Right lobe of liver (tissue), 6 donors: ENCODE results near the gene ADISSP. TPM values are rescaled to one million over a fixed set of nuclear protein-coding genes. Genes with fewer than 3 reads are reported as not detected.
A peak's percentile ranks its signal among the peaks of the same experiment; 100 is the strongest.

Experiments
- ATAC-seq, 4 donors: fragments of 200-7000 bp; cut with Tn5 transposase; one replicate each; pipeline ENCODE4 v1.9.1; 2020; ENCODE audit warnings: mild to moderate bottlenecking in 4 of 4, moderate library complexity in 4 of 4
- DNase-seq, 3 donors: peaks; one replicate each; pipeline ENCODE4 v3.0.0-alpha.2; 2020
- H3K27ac ChIP-seq, 3 donors: fragments of 200-600 bp; one replicate each; pipeline ENCODE4 v1.8.0; 2022
- H3K27me3 ChIP-seq, 2 donors: fragments of 200-600 bp; one replicate each; pipeline ENCODE4 v1.8.0; 2022
- H3K36me3 ChIP-seq, 4 donors: fragments of 200-600 bp; sonication (generic) in 1 of 4; one replicate each; pipeline versions ENCODE4 v1.5.1 to v1.8.0; 2017 to 2022; ENCODE audit warnings: control low read depth in 1 of 4
- H3K4me1 ChIP-seq, 4 donors: fragments of 200-600 bp; sonication (generic) in 1 of 4; one replicate each; pipeline versions ENCODE4 v1.5.1 to v1.8.0; 2017 to 2022; ENCODE audit warnings: control low read depth in 1 of 4
- H3K4me3 ChIP-seq, 3 donors: fragments of 200-600 bp; one replicate each; pipeline ENCODE4 v1.8.0; 2022
- H3K9me3 ChIP-seq, 4 donors: fragments of 200-600 bp; sonication (generic) in 1 of 4; one replicate each; pipeline versions ENCODE4 v1.5.1 to v1.8.0; 2017 to 2022; ENCODE audit warnings: control low read depth in 1 of 4
- POLR2A ChIP-seq: fragments of 450-650 bp; IDR thresholded peaks from one replicate; pipeline ENCODE4 v1.6.1; 2017; ENCODE audit warnings: antibody characterized with exemption, mild to moderate bottlenecking
- WGBS: methylation state at CpG from one replicate; pipeline ENCODE4 v1.1.6; 2018; ENCODE audit warnings: low coverage, low lambda C conversion rate; ENCODE audit not compliant: insufficient coverage; ENCODE audit errors: missing lambda C conversion rate; 5-methylcytosine and 5-hydroxymethylcytosine counted together
- intact Hi-C, 2 donors: fragments of 100-400 bp; cut with DNase I; formaldehyde crosslinking; loops; one replicate each; pipeline versions ENCODE4 v1.11.2 to v1.14.1; 2022
- total RNA-seq, 6 experiments: library from RNA; depleted of rRNA in 2 of 6; stranded (reverse); fragments of >200 nt in 2 of 6; fragmentation: NEBNext Ultra II Directional in 3 of 6; extraction: Animal tissue kit (Norgen Biotek cat#: 25700) in 3 of 6; gene quantifications; one replicate each; pipeline versions ENCODE4 v1.1.0 to v1.2.4, GENCODE V29; 2016 to 2023
- TF ChIP-seq, protein P1 (sequence below), 4 donors: fragments of 200-600 bp in 3 of 4; fragments of 450-650 bp in 1 of 4; IDR thresholded peaks; one replicate each; pipeline versions ENCODE4 v1.5.1 to v1.8.0; 2016 to 2022; ENCODE audit warnings: antibody characterized with exemption in 4 of 4, mild to moderate bottlenecking in 2 of 4
- donor health status: DM: no; HTN: yes; CAD: no.
- donor health status: DM: no; HTN: no; CAD: no.
- donor health status: DM: no; HTN: no; CAD: no.
- donor health status: DM: no; HTN: yes; CAD: no.
- donor health status: DM: no; HTN: yes; CAD: no.

Gene ADISSP
- total RNA-seq, 6 experiments from 2014 or later, result 9.6 to 11.7 (median 9.9) TPM

DNA sequence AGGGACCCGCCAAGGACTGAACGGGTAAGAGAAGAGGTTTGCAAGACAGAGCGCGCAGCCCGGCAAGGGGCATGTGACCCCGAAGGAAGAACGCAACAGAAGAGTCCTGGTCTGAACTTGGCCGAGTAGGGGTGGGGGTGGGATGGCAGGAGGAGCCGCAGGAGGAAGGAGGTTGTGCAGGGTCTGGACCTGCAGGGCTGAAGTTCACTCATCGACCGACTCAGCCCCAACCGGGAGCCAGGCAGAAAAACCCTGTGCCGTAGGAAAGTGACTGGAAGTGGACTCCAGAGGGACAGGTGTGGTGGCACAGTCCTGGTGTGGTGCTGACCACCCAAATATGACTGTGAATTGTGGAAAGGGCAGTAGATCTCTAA, 15.2 kb downstream of the ADISSP start:
- peak overlapping the region; percentile 39 to 49 (median 41) for H3K4me3 ChIP-seq
- no peaks in the 10 kb centered on the region for H3K36me3 ChIP-seq
- H3K27me3 ChIP-seq, result peaks cover 0 to 6% of the 10 kb centered on the region in 2 donors
- WGBS, result 17% methylated on average over 11 of the region's 13 CpGs
- peaks cover 0 to 23% (median 0%) of the 10 kb centered on the region in 4 donors for H3K4me1 ChIP-seq
- no peak overlapping the region for H3K27ac ChIP-seq
- DNase-seq, result no peak
- ATAC-seq, result peak; percentile 23 to 51 (median 31)
- TF ChIP-seq, protein P1, sequence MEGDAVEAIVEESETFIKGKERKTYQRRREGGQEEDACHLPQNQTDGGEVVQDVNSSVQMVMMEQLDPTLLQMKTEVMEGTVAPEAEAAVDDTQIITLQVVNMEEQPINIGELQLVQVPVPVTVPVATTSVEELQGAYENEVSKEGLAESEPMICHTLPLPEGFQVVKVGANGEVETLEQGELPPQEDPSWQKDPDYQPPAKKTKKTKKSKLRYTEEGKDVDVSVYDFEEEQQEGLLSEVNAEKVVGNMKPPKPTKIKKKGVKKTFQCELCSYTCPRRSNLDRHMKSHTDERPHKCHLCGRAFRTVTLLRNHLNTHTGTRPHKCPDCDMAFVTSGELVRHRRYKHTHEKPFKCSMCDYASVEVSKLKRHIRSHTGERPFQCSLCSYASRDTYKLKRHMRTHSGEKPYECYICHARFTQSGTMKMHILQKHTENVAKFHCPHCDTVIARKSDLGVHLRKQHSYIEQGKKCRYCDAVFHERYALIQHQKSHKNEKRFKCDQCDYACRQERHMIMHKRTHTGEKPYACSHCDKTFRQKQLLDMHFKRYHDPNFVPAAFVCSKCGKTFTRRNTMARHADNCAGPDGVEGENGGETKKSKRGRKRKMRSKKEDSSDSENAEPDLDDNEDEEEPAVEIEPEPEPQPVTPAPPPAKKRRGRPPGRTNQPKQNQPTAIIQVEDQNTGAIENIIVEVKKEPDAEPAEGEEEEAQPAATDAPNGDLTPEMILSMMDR (IDR thresholded peaks at IDR 0.05), result no peak
- TF ChIP-seq POLR2A, result no peak
- intact Hi-C loops, result no loop called here
- no peaks in the 10 kb centered on the region for H3K9me3 ChIP-seq

GRCh38 chr20:3751675-3752385, 15.7 kb downstream of the ADISSP start:
- WGBS, result 27% methylated on average over 23 of the region's 95 CpGs
- TF ChIP-seq POLR2A, result no peak
- TF ChIP-seq, protein P1 (IDR thresholded peaks at IDR 0.05), result no peak
- ATAC-seq (peak; percentile 52 to 78 (median 75)), DNase-seq (peak in 2 of 3 donors; percentile 74 to 75)
- H3K4me1 ChIP-seq, result peaks cover 0 to 23% (median 0%) of the 10 kb centered on the region in 4 donors
- H3K9me3 ChIP-seq, result no peaks in the 10 kb centered on the region
- H3K4me3 ChIP-seq, result peak overlapping the region; percentile 39 to 49 (median 41)
- intact Hi-C loops, result no loop called here
- no peaks in the 10 kb centered on the region for H3K36me3 ChIP-seq
- peaks cover 0 to 6% of the 10 kb centered on the region in 2 donors for H3K27me3 ChIP-seq
- no peak overlapping the region for H3K27ac ChIP-seq

GRCh38 chr20:3751305-3751674, 16.3 kb downstream of the ADISSP start:
- Histone ChIP-seq H3K27ac (no peak overlapping the region), H3K4me3 (peak overlapping the region in 1 of 3 donors; percentile 39), H3K9me3 (no peaks in the 10 kb centered on the region), H3K36me3 (no peaks in the 10 kb centered on the region), H3K27me3 (peaks cover 0 to 6% of the 10 kb centered on the region in 2 donors), H3K4me1 (peaks cover 0 to 23% (median 0%) of the 10 kb centered on the region in 4 donors)
- no peak for TF ChIP-seq POLR2A
- TF ChIP-seq, protein P1 (IDR thresholded peaks at IDR 0.05), result no peak
- intact Hi-C loops, result no loop called here
- ATAC-seq, result no peak
- peak in 1 of 3 donors; percentile 42 for DNase-seq
- 65% methylated on average over 4 of the region's 31 CpGs for WGBS

DNA sequence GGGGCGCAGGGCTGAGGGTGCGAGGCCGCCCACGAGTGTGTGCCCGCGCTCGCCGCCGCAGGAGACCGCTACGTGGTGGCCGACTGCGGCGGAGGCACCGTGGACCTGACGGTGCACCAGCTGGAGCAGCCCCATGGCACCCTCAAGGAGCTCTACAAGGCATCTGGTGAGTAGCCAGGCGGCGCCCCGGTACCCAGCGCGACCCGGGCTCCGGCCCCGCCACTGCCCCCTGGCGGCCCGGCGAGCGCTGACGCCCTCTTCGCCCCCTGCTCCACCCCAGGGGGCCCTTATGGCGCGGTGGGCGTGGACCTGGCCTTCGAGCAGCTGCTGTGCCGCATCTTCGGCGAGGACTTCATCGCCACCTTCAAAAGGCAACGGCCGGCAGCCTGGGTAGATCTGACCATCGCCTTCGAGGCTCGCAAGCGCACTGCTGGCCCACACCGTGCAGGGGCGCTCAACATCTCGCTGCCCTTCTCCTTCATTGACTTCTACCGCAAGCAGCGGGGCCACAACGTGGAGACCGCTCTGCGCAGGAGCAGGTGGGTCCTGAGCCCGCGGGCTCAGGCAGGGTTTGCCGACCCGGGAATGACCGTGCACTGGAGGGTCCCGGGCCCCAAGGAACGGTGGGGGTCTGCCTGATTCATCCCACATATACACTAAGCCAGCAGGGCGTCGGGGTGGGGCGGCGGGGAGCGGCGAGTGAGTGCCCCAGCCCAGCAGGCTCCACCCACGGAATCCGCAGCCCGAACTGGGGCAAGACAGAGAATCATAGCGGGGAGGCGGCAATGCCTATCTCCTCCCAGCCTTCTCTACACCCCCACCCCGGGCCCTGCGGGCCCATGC, 17.6 kb downstream of the ADISSP start:
- DNase-seq (peak in 1 of 3 donors; percentile 42), ATAC-seq (peak in 3 of 4 donors; percentile 11 to 32 (median 18))
- no peak overlapping the region for H3K4me3 ChIP-seq
- H3K9me3 ChIP-seq, result no peaks in the 10 kb centered on the region
- no peaks in the 10 kb centered on the region for H3K36me3 ChIP-seq
- H3K27ac ChIP-seq, result no peak overlapping the region
- intact Hi-C loops, result no loop called here
- WGBS, result no CpG with 5 or more reads among the region's 72 CpGs
- TF ChIP-seq, protein P1 (IDR thresholded peaks at IDR 0.05), result peak; percentile 45 to 78 (median 55)
- no peak for TF ChIP-seq POLR2A
- H3K4me1 ChIP-seq, result peaks cover 0 to 23% (median 0%) of the 10 kb centered on the region in 4 donors
- peaks cover 0 to 6% of the 10 kb centered on the region in 2 donors for H3K27me3 ChIP-seq
